Lower leg skin (tissue), 3 donors: ENCODE measurements around the gene MAPK13.

Experiments used
- CTCF ChIP-seq, 3 donors: fragments of 450-650 bp; IDR thresholded peaks; one replicate each; pipeline ENCODE4 v1.5.1; 2016; ENCODE audit warnings: antibody characterized with exemption in 3 of 3, mild to moderate bottlenecking in 3 of 3, moderate library complexity in 2 of 3
- POLR2A ChIP-seq, 2 donors: fragments of 450-650 bp; IDR thresholded peaks; one replicate each; pipeline ENCODE4 v1.6.1; 2016 to 2017; ENCODE audit warnings: antibody characterized with exemption in 2 of 2, mild to moderate bottlenecking in 1 of 2, moderate library complexity in 1 of 2

- no peak for TF ChIP-seq POLR2A (IDR thresholded peaks at IDR 0.05)
- TF ChIP-seq CTCF (IDR thresholded peaks at IDR 0.05): no peak
These were observed 46.9 kb upstream of the MAPK13 start for GRCh38 chr6:36083446-36083845.
